Measurements from ENCODE around the gene GALNT18. TPM values are rescaled to one million over a fixed set of nuclear protein-coding genes. Genes with fewer than 3 reads are reported as not detected.
"Not testable (repeated sequence)": the region's sequence is repeated elsewhere in the genome, so short reads cannot be mapped to it uniquely, and the experiment has no call there.

Gene GALNT18
- total RNA-seq, 5 donors from 2014 or later (not counting 1 experiment from before 2014, with no cell fraction given) = 0.10 to 0.15 TPM; not detected in 3

GRCh38 chr11:11447601-11448000 lies 174.2 kb downstream of the GALNT18 start:
- POLR2A ChIA-PET; H3K36me3 ChIP-seq (ENCODE audit: control insufficient read depth in 2 of 2, extremely low read depth in 1 of 2, insufficient read depth in 1 of 2, low read length in 1 of 2); H3K27ac ChIP-seq (ENCODE audit: low read length); H3K9me3 ChIP-seq; H3K9me3 Mint-ChIP-seq; H3K27ac Mint-ChIP-seq; CTCF ChIA-PET; H3K4me3 ChIP-seq (ENCODE audit: control insufficient read depth in 1 of 2, extremely low read depth in 1 of 2, low read length in 1 of 2); H3K4me1 Mint-ChIP-seq; H3K4me1 ChIP-seq (ENCODE audit: control insufficient read depth in 1 of 2, extremely low read depth in 1 of 2, insufficient read depth in 2 of 2, low read length in 2 of 2); ATAC-seq (replicated peaks in 1 of 4); H3K4me3 Mint-ChIP-seq; DNase-seq; H3K36me3 Mint-ChIP-seq; H3K27me3 Mint-ChIP-seq: not testable (repeated sequence)
- 40% methylated on average over 1 of the region's 3 CpGs for WGBS (ENCODE audit: insufficient coverage)
- H3K27me3 ChIP-seq (replicated peaks in 1 of 2; ENCODE audit: control insufficient read depth in 2 of 2, extremely low read depth in 1 of 2, insufficient read depth in 2 of 2, low read length in 1 of 2) = peaks cover 0 to 15% of the 10 kb centered on the region in 2 experiments

- no peak for ATAC-seq (replicated peaks in 1 of 4)
- no peaks in the 10 kb centered on the region for H3K36me3 ChIP-seq (ENCODE audit: control insufficient read depth in 2 of 2, extremely low read depth in 1 of 2, insufficient read depth in 1 of 2, low read length in 1 of 2)
- Mint-ChIP-seq H3K9me3 (no peaks in the 10 kb centered on the region), H3K36me3 (no peaks in the 10 kb centered on the region), H3K27ac (no peak overlapping the region), H3K27me3 (no peaks in the 10 kb centered on the region), H3K4me3 (no peak overlapping the region), H3K4me1 (no peaks in the 10 kb centered on the region)
- no peak for DNase-seq
- ChIA-PET CTCF (no interaction called here), POLR2A (no interaction called here)
- H3K27ac ChIP-seq (ENCODE audit: low read length) = no peak overlapping the region
- H3K4me3 ChIP-seq (ENCODE audit: control insufficient read depth in 1 of 2, extremely low read depth in 1 of 2, low read length in 1 of 2) = no peak overlapping the region
- 56% methylated on average over 5 of the region's 6 CpGs for WGBS (ENCODE audit: insufficient coverage)
- H3K4me1 ChIP-seq (ENCODE audit: control insufficient read depth in 1 of 2, extremely low read depth in 1 of 2, insufficient read depth in 2 of 2, low read length in 2 of 2) = no peaks in the 10 kb centered on the region
- peaks cover 0 to 15% of the 10 kb centered on the region in 2 experiments for H3K27me3 ChIP-seq (replicated peaks in 1 of 2; ENCODE audit: control insufficient read depth in 2 of 2, extremely low read depth in 1 of 2, insufficient read depth in 2 of 2, low read length in 1 of 2)
- no peaks in the 10 kb centered on the region for H3K9me3 ChIP-seq
Measured at GRCh38 chr11:11446967-11447366, 174.8 kb downstream of the GALNT18 start.

GRCh38 chr11:11446564-11446963 lies 175.2 kb downstream of the GALNT18 start:
- Mint-ChIP-seq H3K9me3 (no peaks in the 10 kb centered on the region), H3K4me3 (no peak overlapping the region), H3K4me1 (no peaks in the 10 kb centered on the region), H3K36me3 (no peaks in the 10 kb centered on the region), H3K27ac (no peak overlapping the region), H3K27me3 (no peaks in the 10 kb centered on the region)
- H3K4me1 ChIP-seq (ENCODE audit: control insufficient read depth in 1 of 2, extremely low read depth in 1 of 2, insufficient read depth in 2 of 2, low read length in 2 of 2) = no peaks in the 10 kb centered on the region
- peaks cover 0 to 15% of the 10 kb centered on the region in 2 experiments for H3K27me3 ChIP-seq (replicated peaks in 1 of 2; ENCODE audit: control insufficient read depth in 2 of 2, extremely low read depth in 1 of 2, insufficient read depth in 2 of 2, low read length in 1 of 2)
- H3K27ac ChIP-seq (ENCODE audit: low read length) = no peak overlapping the region
- no peaks in the 10 kb centered on the region for H3K9me3 ChIP-seq
- ATAC-seq (replicated peaks in 1 of 4) = no peak
- no peaks in the 10 kb centered on the region for H3K36me3 ChIP-seq (ENCODE audit: control insufficient read depth in 2 of 2, extremely low read depth in 1 of 2, insufficient read depth in 1 of 2, low read length in 1 of 2)
- WGBS (ENCODE audit: insufficient coverage) = 70% methylated on average over 2 of the region's 2 CpGs
- CTCF ChIA-PET = no interaction called here
- POLR2A ChIA-PET = no interaction called here
- DNase-seq = no peak
- no peak overlapping the region for H3K4me3 ChIP-seq (ENCODE audit: control insufficient read depth in 1 of 2, extremely low read depth in 1 of 2, low read length in 1 of 2)

GRCh38 chr11:11445441-11446185 lies 176.2 kb downstream of the GALNT18 start:
- Histone ChIP-seq H3K36me3 (ENCODE audit: control insufficient read depth in 2 of 2, extremely low read depth in 1 of 2, insufficient read depth in 1 of 2, low read length in 1 of 2) (no peaks in the 10 kb centered on the region), H3K27ac (ENCODE audit: low read length) (no peak overlapping the region), H3K4me3 (ENCODE audit: control insufficient read depth in 1 of 2, extremely low read depth in 1 of 2, low read length in 1 of 2) (no peak overlapping the region), H3K9me3 (no peaks in the 10 kb centered on the region), H3K4me1 (ENCODE audit: control insufficient read depth in 1 of 2, extremely low read depth in 1 of 2, insufficient read depth in 2 of 2, low read length in 2 of 2) (no peaks in the 10 kb centered on the region), H3K27me3 (replicated peaks in 1 of 2; ENCODE audit: control insufficient read depth in 2 of 2, extremely low read depth in 1 of 2, insufficient read depth in 2 of 2, low read length in 1 of 2) (peaks cover 0 to 15% of the 10 kb centered on the region in 2 experiments)
- WGBS (ENCODE audit: insufficient coverage) = 92% methylated on average over 7 of the region's 13 CpGs
- no peak overlapping the region for H3K27ac Mint-ChIP-seq
- no peak for DNase-seq
- no peak overlapping the region for H3K4me3 Mint-ChIP-seq
- ATAC-seq (replicated peaks in 1 of 4) = no peak
- H3K9me3 Mint-ChIP-seq = no peaks in the 10 kb centered on the region
- no peaks in the 10 kb centered on the region for H3K36me3 Mint-ChIP-seq
- ChIA-PET CTCF (no interaction called here), POLR2A (no interaction called here)
- no peaks in the 10 kb centered on the region for H3K27me3 Mint-ChIP-seq
- H3K4me1 Mint-ChIP-seq = no peaks in the 10 kb centered on the region

GRCh38 chr11:11444804-11445131 lies 177.0 kb downstream of the GALNT18 start:
- Histone ChIP-seq H3K4me1 (ENCODE audit: control insufficient read depth in 1 of 2, extremely low read depth in 1 of 2, insufficient read depth in 2 of 2, low read length in 2 of 2) (no peaks in the 10 kb centered on the region), H3K36me3 (ENCODE audit: control insufficient read depth in 2 of 2, extremely low read depth in 1 of 2, insufficient read depth in 1 of 2, low read length in 1 of 2) (no peaks in the 10 kb centered on the region), H3K4me3 (ENCODE audit: control insufficient read depth in 1 of 2, extremely low read depth in 1 of 2, low read length in 1 of 2) (no peak overlapping the region), H3K9me3 (no peaks in the 10 kb centered on the region), H3K27me3 (replicated peaks in 1 of 2; ENCODE audit: control insufficient read depth in 2 of 2, extremely low read depth in 1 of 2, insufficient read depth in 2 of 2, low read length in 1 of 2) (peaks cover 0 to 13% of the 10 kb centered on the region in 2 experiments), H3K27ac (ENCODE audit: low read length) (no peak overlapping the region)
- POLR2A ChIA-PET = no interaction called here
- Mint-ChIP-seq H3K27ac (no peak overlapping the region), H3K4me1 (no peaks in the 10 kb centered on the region), H3K9me3 (no peaks in the 10 kb centered on the region), H3K4me3 (no peak overlapping the region), H3K36me3 (no peaks in the 10 kb centered on the region), H3K27me3 (no peaks in the 10 kb centered on the region)
- CTCF ChIA-PET = no interaction called here
- DNase-seq (no peak), ATAC-seq (replicated peaks in 1 of 4) (no peak)
- WGBS (ENCODE audit: insufficient coverage) = 68% methylated on average over 5 of the region's 5 CpGs

- no peaks in the 10 kb centered on the region for H3K36me3 ChIP-seq (ENCODE audit: control insufficient read depth in 2 of 2, extremely low read depth in 1 of 2, insufficient read depth in 1 of 2, low read length in 1 of 2)
- H3K4me3 ChIP-seq (ENCODE audit: control insufficient read depth in 1 of 2, extremely low read depth in 1 of 2, low read length in 1 of 2) = no peak overlapping the region
- Mint-ChIP-seq H3K4me3 (no peak overlapping the region), H3K27ac (no peak overlapping the region), H3K9me3 (no peaks in the 10 kb centered on the region), H3K4me1 (no peaks in the 10 kb centered on the region), H3K27me3 (no peaks in the 10 kb centered on the region), H3K36me3 (no peaks in the 10 kb centered on the region)
- ChIA-PET CTCF (no interaction called here), POLR2A (no interaction called here)
- no peak for ATAC-seq (replicated peaks in 1 of 4)
- no peak overlapping the region for H3K27ac ChIP-seq (ENCODE audit: low read length)
- WGBS (ENCODE audit: insufficient coverage) = 84% methylated on average over 5 of the region's 13 CpGs
- no peaks in the 10 kb centered on the region for H3K4me1 ChIP-seq (ENCODE audit: control insufficient read depth in 1 of 2, extremely low read depth in 1 of 2, insufficient read depth in 2 of 2, low read length in 2 of 2)
- H3K27me3 ChIP-seq (replicated peaks in 1 of 2; ENCODE audit: control insufficient read depth in 2 of 2, extremely low read depth in 1 of 2, insufficient read depth in 2 of 2, low read length in 1 of 2) = peaks cover 0 to 10% of the 10 kb centered on the region in 2 experiments
- no peaks in the 10 kb centered on the region for H3K9me3 ChIP-seq
- no peak for DNase-seq
Measured at GRCh38 chr11:11444027-11444803, 177.6 kb downstream of the GALNT18 start.
